Mesendoderm (in vitro differentiated cells): ENCODE data around the gene ANKLE2.

Source experiments
- DNase-seq: peaks from one replicate; pipeline ENCODE4 v3.0.0; 2013
- H2AK5ac ChIP-seq: 2 replicates; pipeline ENCODE4 v1.6.1; 2013; ENCODE audit warnings: low read length, inconsistent platforms
- H2BK120ac ChIP-seq: 2 replicates; pipeline ENCODE4 v1.6.1; 2013; ENCODE audit warnings: low read depth, mild to moderate bottlenecking, low read length, moderate library complexity, mixed read lengths
- H2BK15ac ChIP-seq: replicated peaks from 2 replicates; pipeline ENCODE4 v1.6.1; 2013; ENCODE audit warnings: low read depth, mild to moderate bottlenecking, moderate library complexity
- H2BK5ac ChIP-seq: 2 replicates; pipeline ENCODE4 v1.6.1; 2013; ENCODE audit warnings: low read length, inconsistent platforms
- H3K18ac ChIP-seq: 2 replicates; pipeline ENCODE4 v1.6.1; 2013; ENCODE audit warnings: mild to moderate bottlenecking, low read length, mixed read lengths
- H3K23ac ChIP-seq: one replicate; pipeline ENCODE4 v1.6.1; 2013; ENCODE audit warnings: low read length
- H3K27ac ChIP-seq: 2 replicates; pipeline ENCODE4 v1.5.1; 2013; ENCODE audit warnings: low read depth, mild to moderate bottlenecking, inconsistent platforms, low read length, moderate library complexity
- H3K27me3 ChIP-seq: 2 replicates; pipeline ENCODE4 v1.6.1; 2013; ENCODE audit warnings: low read length, control low read depth, mild to moderate bottlenecking, inconsistent platforms; ENCODE audit not compliant: insufficient read depth, poor library complexity
- H3K36me3 ChIP-seq: 2 replicates; pipeline ENCODE4 v1.6.1; 2013; ENCODE audit warnings: low read length, inconsistent platforms; ENCODE audit not compliant: control insufficient read depth, insufficient read depth
- H3K4ac ChIP-seq: one replicate; pipeline ENCODE4 v1.6.1; 2013; ENCODE audit warnings: low read depth, mild to moderate bottlenecking, low read length, moderate library complexity
- H3K4me1 ChIP-seq: 2 replicates; pipeline ENCODE4 v1.6.1; 2013; ENCODE audit warnings: low read depth, low read length, inconsistent platforms; ENCODE audit not compliant: control insufficient read depth
- H3K4me2 ChIP-seq: 2 replicates; pipeline ENCODE4 v1.6.1; 2013; ENCODE audit warnings: low read length
- H3K4me3 ChIP-seq: 2 replicates; pipeline ENCODE4 v1.5.1; 2013; ENCODE audit warnings: mild to moderate bottlenecking, low read length
- H3K56ac ChIP-seq: one replicate; pipeline ENCODE4 v1.6.1; 2013; ENCODE audit warnings: low read length
- H3K79me1 ChIP-seq: 2 replicates; pipeline ENCODE4 v1.6.1; 2013; ENCODE audit warnings: low read length, inconsistent platforms
- H3K79me2 ChIP-seq: 2 replicates; pipeline ENCODE4 v1.6.1; 2013; ENCODE audit warnings: mild to moderate bottlenecking, low read length; ENCODE audit not compliant: control insufficient read depth, insufficient read depth
- H3K9ac ChIP-seq: 2 replicates; pipeline ENCODE4 v1.6.1; 2013; ENCODE audit warnings: low read length, inconsistent platforms
- H4K5ac ChIP-seq: one replicate; pipeline ENCODE4 v1.6.1; 2013; ENCODE audit warnings: low read length
- H4K8ac ChIP-seq: one replicate; pipeline ENCODE4 v1.6.1; 2013; ENCODE audit warnings: low read depth, mild to moderate bottlenecking, control low read depth, low read length, moderate library complexity
- WGBS: extraction: QIAGEN DNeasy Blood & Tissue Kit; methylation state at CpG from one replicate; pipeline ENCODE4 v1.1.7; 2013; ENCODE audit warnings: low lambda C conversion rate, missing lambda C conversion rate; ENCODE audit not compliant: insufficient coverage; ENCODE audit errors: extremely low coverage; 5-methylcytosine and 5-hydroxymethylcytosine counted together

Gene ANKLE2

GRCh38 chr12:132689227-132689626 lies 72.4 kb downstream of the ANKLE2 start:
- H2BK15ac ChIP-seq: no peak overlapping the region
- H3K27me3 ChIP-seq: no peaks in the 10 kb centered on the region
- no peak overlapping the region for H3K18ac ChIP-seq
- no peaks in the 10 kb centered on the region for H3K36me3 ChIP-seq
- H2AK5ac ChIP-seq: no peak overlapping the region
- no peak overlapping the region for H4K8ac ChIP-seq
- H3K9ac ChIP-seq: peak overlapping the region; percentile 62
- WGBS: no CpG with 5 or more reads among the region's 18 CpGs
- no peak overlapping the region for H3K4ac ChIP-seq
- H3K23ac ChIP-seq: no peak overlapping the region
- no peak overlapping the region for H2BK120ac ChIP-seq
- no peak overlapping the region for H3K27ac ChIP-seq
- peak overlapping the region; percentile 29 for H3K56ac ChIP-seq
- DNase-seq: no peak
- peaks cover 2% of the 10 kb centered on the region for H3K4me1 ChIP-seq
- H4K5ac ChIP-seq: no peak overlapping the region
- peaks cover 8% of the 10 kb centered on the region for H3K79me1 ChIP-seq
- no peak overlapping the region for H3K4me3 ChIP-seq
- no peak overlapping the region for H2BK5ac ChIP-seq
- H3K79me2 ChIP-seq: peaks cover 22% of the 10 kb centered on the region
- peak overlapping the region; percentile 71 for H3K4me2 ChIP-seq

- WGBS: no CpG with 5 or more reads among the region's 134 CpGs
- peak within 1 kb of the TSS; percentile 98 for H3K4ac ChIP-seq
- H3K27me3 ChIP-seq: no peaks in the 10 kb centered on the region
- H3K4me3 ChIP-seq: peak within 1 kb of the TSS; percentile 60
- H3K4me2 ChIP-seq: no peak within 1 kb of the TSS
- peak within 1 kb of the TSS; percentile 35 for H2BK120ac ChIP-seq
- H2BK15ac ChIP-seq: no peak within 1 kb of the TSS
- H3K79me1 ChIP-seq: peaks cover 12% of the 10 kb centered on the region
- peaks cover 35% of the 10 kb centered on the region for H3K79me2 ChIP-seq
- no peak within 1 kb of the TSS for H4K5ac ChIP-seq
- peak; percentile 98 for DNase-seq
- peak within 1 kb of the TSS; percentile 93 for H3K27ac ChIP-seq
- H3K9ac ChIP-seq: peak within 1 kb of the TSS; percentile 84
- peak within 1 kb of the TSS; percentile 60 for H4K8ac ChIP-seq
- H3K23ac ChIP-seq: peak within 1 kb of the TSS; percentile 89
- H2BK5ac ChIP-seq: peak within 1 kb of the TSS; percentile 11
- no peaks in the 10 kb centered on the region for H3K36me3 ChIP-seq
- H2AK5ac ChIP-seq: no peak within 1 kb of the TSS
- peak within 1 kb of the TSS; percentile 92 for H3K56ac ChIP-seq
- peak within 1 kb of the TSS; percentile 99 for H3K18ac ChIP-seq
- H3K4me1 ChIP-seq: peaks cover 2% of the 10 kb centered on the region
Measured at GRCh38 chr12:132687211-132688164, 74.1 kb downstream of the ANKLE2 start, which contains the start of the genes POLE and PXMP2. Gene POLE (minus strand): TSS chr12:132687342. CDS start chr12:132687315, 27 bp downstream. Gene PXMP2 (plus strand): TSS chr12:132687587. CDS start chr12:132687671, 84 bp downstream.

- Histone ChIP-seq H3K36me3 (no peaks in the 10 kb centered on the region), H3K4me1 (peaks cover 2% of the 10 kb centered on the region)
- WGBS: no CpG with 5 or more reads among the region's 55 CpGs
Measured at GRCh38 chr12:132686825-132687210, 74.8 kb downstream of the ANKLE2 start.

GRCh38 chr12:132685400-132685799 lies 76.2 kb downstream of the ANKLE2 start:
- peaks cover 20% of the 10 kb centered on the region for H3K79me1 ChIP-seq
- no peak overlapping the region for H3K4me3 ChIP-seq
- no peak overlapping the region for H3K27ac ChIP-seq
- DNase-seq: peak; percentile 24
- H3K4me1 ChIP-seq: peaks cover 2% of the 10 kb centered on the region
- H3K79me2 ChIP-seq: peaks cover 51% of the 10 kb centered on the region
- peak overlapping the region; percentile 60 for H3K56ac ChIP-seq
- H3K27me3 ChIP-seq: no peaks in the 10 kb centered on the region
- no peak overlapping the region for H4K5ac ChIP-seq
- H2BK5ac ChIP-seq: no peak overlapping the region
- H4K8ac ChIP-seq: no peak overlapping the region
- H3K4me2 ChIP-seq: peak overlapping the region; percentile 1
- no peak overlapping the region for H2BK120ac ChIP-seq
- peak overlapping the region; percentile 20 for H3K23ac ChIP-seq
- no CpG with 5 or more reads among the region's 5 CpGs for WGBS
- H3K36me3 ChIP-seq: no peaks in the 10 kb centered on the region
- no peak overlapping the region for H2BK15ac ChIP-seq
- H3K9ac ChIP-seq: peak overlapping the region; percentile 5
- H3K4ac ChIP-seq: no peak overlapping the region
- H2AK5ac ChIP-seq: no peak overlapping the region
- H3K18ac ChIP-seq: no peak overlapping the region

More at GRCh38 chr12:132686825-132687210, 74.8 kb downstream of the ANKLE2 start:
- Histone ChIP-seq H3K27ac (peak overlapping the region; percentile 93), H3K23ac (peak overlapping the region; percentile 89), H3K56ac (peak overlapping the region; percentile 92), H2BK120ac (peak overlapping the region; percentile 35), H3K18ac (peak overlapping the region; percentile 99), H4K8ac (peak overlapping the region; percentile 57), H2BK5ac (no peak overlapping the region), H3K27me3 (no peaks in the 10 kb centered on the region), H3K4ac (peak overlapping the region; percentile 98), H3K4me3 (peak overlapping the region; percentile 60), H3K9ac (peak overlapping the region; percentile 84), H3K79me2 (peaks cover 38% of the 10 kb centered on the region), H3K4me2 (no peak overlapping the region), H2AK5ac (no peak overlapping the region), H2BK15ac (no peak overlapping the region), H4K5ac (no peak overlapping the region), H3K79me1 (peaks cover 12% of the 10 kb centered on the region)
- DNase-seq: peak; percentile 32

- Histone ChIP-seq H3K4me1 (no peaks in the 10 kb centered on the region), H3K4ac (no peak overlapping the region), H3K4me3 (no peak overlapping the region), H3K79me2 (peaks cover 32% of the 10 kb centered on the region), H4K8ac (no peak overlapping the region), H3K18ac (no peak overlapping the region), H3K79me1 (peaks cover 29% of the 10 kb centered on the region), H3K56ac (no peak overlapping the region), H3K4me2 (no peak overlapping the region), H2BK15ac (no peak overlapping the region), H3K27ac (no peak overlapping the region), H2AK5ac (no peak overlapping the region), H3K36me3 (peaks cover 31% of the 10 kb centered on the region), H3K27me3 (no peaks in the 10 kb centered on the region), H2BK5ac (no peak overlapping the region), H3K9ac (no peak overlapping the region), H3K23ac (no peak overlapping the region), H4K5ac (no peak overlapping the region), H2BK120ac (no peak overlapping the region)
- DNase-seq: no peak
- WGBS: no CpG with 5 or more reads among the region's 9 CpGs
Measured at GRCh38 chr12:132677492-132677891, 84.1 kb downstream of the ANKLE2 start.
